NCI-H82 treated with DMSO at 0.1 percent for 48 hours (cell line): Measurements from ENCODE around the gene SPEG.

Experiments used
- DNase-seq: peaks from one replicate; lab custom pipeline; 2025; ENCODE audit not compliant: unreplicated experiment; lab: John Stamatoyannopoulos, UW

The SPEG gene

DNA sequence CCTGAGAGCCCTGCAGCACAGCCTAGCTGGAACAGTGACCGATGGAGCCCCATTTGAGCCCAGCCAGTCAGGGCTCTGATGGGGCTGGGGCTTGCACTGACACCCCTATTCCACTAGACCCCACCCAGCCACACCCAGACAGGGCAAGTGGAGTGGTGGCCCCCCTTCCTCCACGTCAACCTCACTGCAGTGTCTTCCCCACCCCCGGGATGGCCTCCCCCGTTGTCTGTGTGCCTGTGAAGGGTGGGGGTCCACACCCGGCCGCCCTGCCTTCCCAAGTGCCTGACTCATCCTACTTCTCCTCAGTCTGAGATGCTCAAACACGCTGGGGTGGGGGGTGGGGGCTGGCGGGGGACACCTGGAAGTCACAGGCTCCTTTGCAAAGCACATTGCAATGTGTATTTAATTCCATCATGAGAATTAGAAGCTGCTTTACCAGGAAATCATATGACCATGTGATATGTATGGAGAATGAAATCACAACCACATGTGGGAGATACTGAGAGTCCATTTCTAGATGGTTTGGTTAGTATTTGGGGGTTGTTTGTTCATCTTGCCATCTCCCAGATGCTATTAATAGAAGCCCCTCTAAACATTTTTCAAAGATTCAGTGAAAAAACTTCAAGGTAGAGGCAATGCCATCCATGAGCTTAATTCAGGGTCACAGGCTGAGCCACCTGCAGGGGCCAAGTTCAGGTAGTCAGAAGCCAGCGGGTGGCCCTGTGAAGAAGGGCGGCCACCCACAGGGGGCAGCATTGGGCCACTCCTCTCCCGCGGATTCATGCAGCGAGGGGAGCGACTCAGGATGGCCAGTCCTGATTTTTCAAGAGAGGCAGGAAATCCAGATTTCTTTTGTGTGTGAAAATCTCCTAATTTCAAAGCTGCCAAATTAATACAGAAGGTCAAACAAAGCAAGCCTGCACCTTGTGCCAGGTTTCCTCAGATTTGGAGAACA lies 41.3 kb downstream of the SPEG start:
- DNase-seq, result peak; percentile 46

DNA sequence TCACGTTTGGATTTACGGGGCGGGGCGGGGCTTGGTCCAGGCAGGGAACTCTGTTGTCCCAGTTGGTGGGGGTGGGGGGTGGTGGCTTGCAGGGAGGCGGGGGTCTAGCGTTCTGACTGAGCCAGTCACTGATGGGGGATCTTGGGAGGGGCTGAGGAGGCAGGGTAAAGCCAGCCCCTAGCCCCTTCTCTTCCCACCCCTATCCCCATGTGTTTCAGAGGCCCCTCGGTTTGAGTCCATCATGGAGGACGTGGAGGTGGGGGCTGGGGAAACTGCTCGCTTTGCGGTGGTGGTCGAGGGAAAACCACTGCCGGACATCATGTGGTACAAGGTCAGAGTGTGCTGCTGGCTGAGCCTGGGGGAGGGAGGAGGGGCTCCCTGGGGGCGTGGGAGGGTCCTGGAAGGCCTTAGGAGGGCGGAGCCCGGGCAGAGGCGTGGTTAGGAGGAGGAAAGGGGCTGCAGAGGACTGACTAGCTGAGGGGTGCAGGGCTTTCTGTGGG lies 42.1 kb downstream of the SPEG start:
- peak; percentile 38 for DNase-seq

GRCh38 chr2:219477179-219477578 lies 42.5 kb downstream of the SPEG start:
- no peak for DNase-seq

GRCh38 chr2:219477815-219478214 lies 43.2 kb downstream of the SPEG start:
- no peak for DNase-seq

- no peak for DNase-seq
Observed at GRCh38 chr2:219478916-219479315, 44.3 kb downstream of the SPEG start.

- DNase-seq, result no peak
Observed at GRCh38 chr2:219480004-219480403, 45.4 kb downstream of the SPEG start.

- no peak for DNase-seq
Observed at GRCh38 chr2:219482674-219483405, 48.2 kb downstream of the SPEG start.

- no peak for DNase-seq
Observed at GRCh38 chr2:219483451-219484342, 49.1 kb downstream of the SPEG start.

GRCh38 chr2:219484343-219485200 lies 49.9 kb downstream of the SPEG start:
- DNase-seq, result no peak

- DNase-seq, result no peak
Observed at GRCh38 chr2:219485201-219485580, 50.5 kb downstream of the SPEG start.

- DNase-seq, result no peak
Observed at GRCh38 chr2:219486380-219486959, 51.8 kb downstream of the SPEG start.

- no peak for DNase-seq
Observed at GRCh38 chr2:219488149-219488843, 53.7 kb downstream of the SPEG start.

DNA sequence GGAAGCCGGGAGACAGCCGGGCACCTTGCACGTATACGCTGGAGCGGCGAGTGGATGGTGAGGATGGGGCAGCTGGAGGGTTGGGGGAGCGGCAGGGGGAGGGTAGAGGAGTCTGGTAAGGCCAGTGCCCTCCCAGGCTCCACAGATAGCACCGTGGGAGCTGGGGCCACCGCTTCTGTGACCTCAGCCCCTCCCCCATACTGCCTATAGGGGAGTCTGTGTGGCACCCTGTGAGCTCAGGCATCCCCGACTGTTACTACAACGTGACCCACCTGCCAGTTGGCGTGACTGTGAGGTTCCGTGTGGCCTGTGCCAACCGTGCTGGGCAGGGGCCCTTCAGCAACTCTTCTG lies 54.2 kb downstream of the SPEG start:
- no peak for DNase-seq

GRCh38 chr2:219489315-219489714 lies 54.7 kb downstream of the SPEG start:
- DNase-seq, result no peak

- no peak for DNase-seq
Observed at GRCh38 chr2:219490186-219490585, 55.5 kb downstream of the SPEG start.

- no peak for DNase-seq
Observed at GRCh38 chr2:219490600-219491130, 56.0 kb downstream of the SPEG start.

GRCh38 chr2:219491278-219491963 lies 56.8 kb downstream of the SPEG start:
- DNase-seq, result no peak

DNA sequence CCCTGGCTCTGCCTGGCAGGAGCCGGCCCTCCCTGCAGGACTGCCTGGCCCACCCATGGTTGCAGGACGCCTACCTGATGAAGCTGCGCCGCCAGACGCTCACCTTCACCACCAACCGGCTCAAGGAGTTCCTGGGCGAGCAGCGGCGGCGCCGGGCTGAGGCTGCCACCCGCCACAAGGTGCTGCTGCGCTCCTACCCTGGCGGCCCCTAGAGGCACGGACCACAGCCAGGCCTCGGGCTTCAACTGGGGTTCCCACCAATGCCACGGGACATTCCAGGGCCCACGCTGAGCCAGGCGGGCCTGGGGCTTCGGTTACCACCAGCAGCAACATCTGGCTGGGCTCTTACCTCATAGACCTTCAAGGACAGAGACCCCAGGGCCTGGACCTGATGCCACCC lies 57.9 kb downstream of the SPEG start:
- DNase-seq, result no peak
